GM21515 (cell line): ENCODE results near the gene MBOAT2.
A peak's percentile ranks its signal among the peaks of the same experiment; 100 is the strongest.
"Not testable (repeated sequence)": the region's sequence is repeated elsewhere in the genome, so short reads cannot be mapped to it uniquely, and the experiment has no call there.

Experiments used
- ATAC-seq: cut with Tn5 transposase; IDR thresholded peaks from one replicate; pipeline ENCODE4 v1.9.1; 2021; ENCODE audit not compliant: unreplicated experiment

The MBOAT2 gene

DNA sequence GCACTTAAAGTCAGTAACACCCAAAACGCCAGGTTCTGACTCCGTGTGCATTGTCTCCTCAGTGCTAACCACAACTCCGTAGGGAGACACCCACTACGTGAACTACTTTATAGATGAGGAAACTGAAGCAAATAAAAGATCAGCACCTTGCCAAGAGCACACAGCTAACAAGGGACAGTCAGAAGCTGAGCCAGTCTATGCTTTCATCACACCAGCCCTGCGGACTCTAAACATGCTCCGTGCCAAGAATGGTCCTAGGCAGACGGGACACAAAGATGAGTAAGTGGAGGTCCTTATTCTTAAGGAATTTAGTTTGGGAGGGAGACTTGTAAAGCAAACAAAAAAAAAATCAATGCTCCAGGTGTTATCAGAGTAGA, 9.6 kb downstream of the MBOAT2 start:
- ATAC-seq, result no peak

DNA sequence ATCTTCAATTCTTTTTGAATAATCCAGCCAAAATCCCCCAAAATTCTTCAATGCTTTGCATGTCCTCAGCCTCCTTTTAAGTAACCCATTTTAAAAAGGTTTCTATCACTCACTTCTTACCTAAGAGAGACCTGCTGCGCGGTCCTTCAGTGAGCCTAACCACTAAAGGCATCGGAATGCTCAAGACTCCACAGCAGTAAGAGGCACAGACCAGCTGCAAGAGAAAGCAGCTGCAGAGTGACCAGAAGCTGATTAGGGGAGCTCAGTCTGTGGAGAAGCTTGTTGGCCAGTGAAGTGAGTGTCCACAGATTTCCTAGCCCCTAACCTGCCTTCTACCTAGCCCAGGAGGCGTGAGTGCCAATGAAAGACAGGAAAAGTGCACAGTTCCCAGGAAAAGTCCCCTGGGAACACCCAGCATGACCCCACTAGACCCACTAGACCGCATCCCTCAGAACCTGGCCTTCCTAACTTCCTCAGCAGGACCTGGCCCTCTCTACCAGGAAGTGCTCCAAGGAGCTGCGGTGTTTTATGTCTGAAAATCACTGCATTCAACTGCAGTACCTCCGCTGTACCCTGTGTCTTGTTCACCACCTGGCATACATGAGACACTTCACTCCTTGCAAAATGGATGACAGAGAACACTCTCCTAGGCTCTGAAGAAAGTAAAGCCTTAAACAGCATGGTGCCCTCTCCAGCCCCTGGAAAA, 10.1 kb downstream of the MBOAT2 start:
- ATAC-seq, result no peak

DNA sequence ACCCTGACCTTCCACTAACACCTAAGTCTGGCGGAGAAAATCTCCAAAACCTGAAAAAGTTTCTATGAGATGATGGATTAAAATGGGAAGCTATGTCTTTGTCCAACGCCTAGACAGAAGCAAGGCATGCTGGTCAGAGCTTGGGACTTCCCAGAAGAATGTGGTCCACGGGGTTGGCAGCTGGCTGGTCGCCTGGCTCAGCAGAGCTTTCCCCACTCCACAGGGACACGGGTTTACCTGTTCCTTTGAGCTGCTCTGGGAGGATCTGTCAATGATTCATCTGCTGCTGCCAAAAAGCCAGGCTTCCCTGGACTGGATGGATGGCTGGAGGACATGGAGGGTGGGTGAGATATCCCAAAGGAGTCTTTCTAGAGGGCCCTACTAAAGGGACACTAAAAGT, 10.8 kb downstream of the MBOAT2 start:
- no peak for ATAC-seq

DNA sequence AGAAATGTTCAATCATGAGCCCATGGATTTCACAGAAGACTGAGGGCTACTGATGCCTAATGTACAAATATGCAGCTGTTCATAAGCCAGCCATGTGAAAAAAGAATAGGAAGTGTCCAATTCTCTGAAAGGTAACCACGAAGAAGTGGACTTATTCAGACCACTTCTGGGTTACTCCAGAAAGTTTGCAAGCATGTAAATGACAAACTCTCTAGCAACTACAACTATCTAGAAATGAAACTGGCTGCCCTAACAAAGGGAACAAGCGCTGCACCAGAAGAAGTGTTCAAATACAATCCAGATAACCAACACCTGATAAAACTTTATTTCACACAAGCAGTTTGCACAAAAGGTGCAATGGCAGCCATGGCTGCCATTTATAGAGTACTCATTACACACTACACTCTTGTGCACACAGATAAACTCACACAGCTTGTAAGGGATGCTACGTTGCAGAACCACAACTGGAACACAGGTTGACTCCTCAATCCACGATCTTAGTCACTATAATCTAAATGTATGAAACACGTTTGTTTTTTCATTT, 13.9 kb downstream of the MBOAT2 start:
- ATAC-seq, result no peak

DNA sequence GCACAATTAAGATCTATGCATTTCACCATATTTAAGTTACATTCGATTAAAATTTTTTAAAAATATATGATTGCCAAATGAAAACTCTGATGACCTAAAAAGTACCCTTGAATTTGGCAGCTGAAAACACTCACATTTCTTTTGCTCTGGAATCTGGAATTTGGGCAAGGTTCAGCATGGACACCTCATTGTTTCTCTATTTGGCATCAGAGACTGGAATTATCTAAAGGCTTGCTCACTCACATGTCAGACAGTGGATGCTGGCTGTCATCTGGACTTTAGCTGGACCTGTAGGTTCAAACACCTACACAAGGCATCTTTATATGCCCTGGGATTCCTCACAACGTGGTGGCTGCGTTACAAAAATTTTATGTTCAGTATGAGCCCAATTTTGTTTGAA, 16.1 kb downstream of the MBOAT2 start:
- no peak for ATAC-seq

DNA sequence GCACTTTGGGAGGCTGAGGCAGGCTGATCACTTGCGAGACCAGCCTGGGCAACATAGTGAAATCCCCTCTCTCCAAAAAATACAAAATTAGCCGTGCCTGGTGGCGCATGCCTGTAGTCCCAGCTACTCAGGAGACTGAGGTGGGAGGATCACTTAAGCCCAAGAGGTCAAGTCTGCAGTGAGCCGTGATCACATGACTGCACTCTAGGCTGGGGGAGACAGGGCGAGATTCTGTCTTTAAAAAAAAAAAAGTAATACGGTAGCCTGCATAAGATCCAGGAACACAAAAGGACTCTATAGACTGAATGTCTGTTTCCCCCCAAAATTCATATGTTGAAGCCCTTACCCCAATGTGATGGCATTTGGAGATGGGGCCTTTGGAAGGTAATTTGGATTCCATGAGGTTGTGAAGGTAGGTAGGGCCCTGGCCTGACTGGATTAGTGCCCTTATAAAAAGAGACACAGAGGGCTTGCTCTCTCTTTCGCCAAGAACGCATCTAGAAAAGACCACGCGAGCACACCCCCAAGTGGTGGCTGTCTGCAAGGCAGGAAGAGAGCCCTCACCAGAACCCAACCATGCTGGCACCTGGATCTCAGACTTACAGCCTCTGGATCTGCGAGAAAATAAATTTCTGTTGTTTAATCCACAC, 17.0 kb downstream of the MBOAT2 start:
- ATAC-seq, result no peak

DNA sequence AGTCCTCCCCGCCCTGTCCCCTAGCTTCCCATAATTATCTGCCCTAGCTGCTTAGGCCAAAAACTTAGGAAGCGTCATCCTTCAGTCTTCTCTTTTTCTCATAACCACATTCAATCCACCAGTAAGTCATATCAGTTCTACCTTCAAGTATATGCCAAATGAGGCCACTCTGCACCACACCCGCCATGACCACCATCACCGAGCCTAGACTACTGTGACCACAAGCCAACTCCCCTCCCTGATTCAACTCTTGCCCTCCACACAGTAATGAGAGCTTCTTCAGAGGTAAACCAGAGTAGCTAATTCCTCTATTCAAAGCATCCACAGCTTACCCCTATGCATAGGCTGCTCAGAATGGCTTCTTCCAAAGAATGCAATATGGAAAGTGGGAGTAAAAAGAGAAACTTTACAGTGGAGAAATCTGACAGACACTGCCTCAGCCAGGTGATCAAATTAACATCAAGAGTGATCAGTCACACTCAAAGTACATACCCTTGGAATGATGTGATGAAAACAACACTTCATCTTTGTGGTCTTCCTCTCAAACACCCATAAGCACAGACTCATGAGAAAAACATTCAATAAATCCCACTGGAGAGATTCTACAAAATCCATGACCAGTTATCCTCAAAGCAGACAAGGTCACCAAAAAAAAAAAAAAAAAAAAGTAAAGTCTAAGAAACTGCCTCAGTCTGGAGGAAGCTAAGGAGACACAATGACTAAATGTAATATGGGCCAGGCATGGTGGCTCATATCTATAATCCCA, 17.7 kb downstream of the MBOAT2 start:
- ATAC-seq, result no peak

DNA sequence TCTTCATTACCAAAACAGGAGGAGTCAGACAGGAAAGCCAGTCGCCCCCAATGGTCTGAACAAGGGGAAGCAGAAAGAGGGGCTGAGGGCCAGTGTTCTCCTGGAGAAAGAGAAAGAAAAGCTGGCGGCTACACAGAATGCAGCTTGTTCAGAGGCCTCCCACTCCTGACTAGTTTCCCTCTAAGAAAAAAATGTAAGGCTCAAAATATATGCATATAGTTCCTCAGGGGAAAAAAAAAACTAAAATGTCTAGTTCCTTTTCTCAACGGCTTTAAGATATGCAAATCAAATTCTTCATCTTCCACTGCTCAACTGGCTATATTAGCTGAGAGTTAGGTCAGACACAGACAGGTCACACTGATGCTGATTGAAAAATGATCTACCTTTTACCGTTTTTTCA, 18.6 kb downstream of the MBOAT2 start:
- peak; percentile 49 for ATAC-seq

DNA sequence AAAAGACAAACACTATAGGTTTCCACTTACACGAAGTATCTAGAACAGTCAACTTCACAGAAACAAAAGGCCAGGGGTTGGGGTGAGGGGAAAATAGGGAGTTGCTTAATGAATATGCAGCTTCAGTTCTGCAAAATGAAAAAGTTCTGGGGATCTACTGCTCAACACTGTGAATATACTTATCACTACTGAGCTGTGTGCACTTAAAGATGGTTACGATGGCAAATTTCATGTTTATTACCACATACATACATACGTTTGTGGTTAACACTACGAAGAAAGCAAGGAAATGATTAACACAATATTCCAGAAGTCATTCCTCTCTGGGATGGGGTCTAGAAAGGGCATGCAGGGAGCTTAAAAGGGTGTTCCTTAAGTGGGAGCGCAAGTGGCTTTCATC, 19.3 kb downstream of the MBOAT2 start:
- ATAC-seq, result no peak

DNA sequence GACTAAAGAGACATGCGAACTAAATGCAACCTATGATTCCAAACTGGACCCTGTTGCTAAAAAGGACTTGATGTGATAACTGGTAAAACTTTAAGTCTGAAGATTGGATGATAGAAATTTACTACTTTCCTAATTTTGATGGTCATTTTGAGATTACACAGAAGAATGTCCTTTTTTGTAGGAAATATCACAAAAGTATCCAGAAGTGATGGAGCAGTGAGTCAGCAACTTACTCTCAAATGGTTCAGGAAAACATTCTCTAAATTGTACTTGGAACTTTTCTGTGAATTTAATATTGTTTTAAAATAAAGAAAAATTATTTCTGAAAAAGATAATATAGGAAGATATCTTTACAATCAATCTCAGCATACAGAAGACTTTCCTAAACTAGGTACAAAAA, 19.9 kb downstream of the MBOAT2 start:
- no peak for ATAC-seq

DNA sequence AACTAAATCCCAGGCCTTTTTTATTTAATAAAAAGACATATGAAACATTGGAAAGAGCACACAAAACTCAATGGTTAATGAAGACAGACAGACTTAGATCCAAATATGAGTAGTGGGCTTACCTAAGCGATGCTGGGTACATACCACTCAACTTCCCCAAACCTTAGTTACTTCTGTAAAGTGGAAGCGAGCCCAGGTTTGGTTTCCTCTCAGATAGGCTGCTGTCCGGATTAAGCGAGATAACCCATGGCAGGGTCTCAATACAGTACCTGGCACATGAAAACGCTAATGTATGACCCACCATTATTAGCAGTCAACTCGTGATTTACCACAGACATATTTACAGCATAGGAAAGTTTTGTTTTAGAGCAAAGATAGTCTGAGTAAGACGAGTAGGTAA, 21.6 kb downstream of the MBOAT2 start:
- ATAC-seq, result no peak

DNA sequence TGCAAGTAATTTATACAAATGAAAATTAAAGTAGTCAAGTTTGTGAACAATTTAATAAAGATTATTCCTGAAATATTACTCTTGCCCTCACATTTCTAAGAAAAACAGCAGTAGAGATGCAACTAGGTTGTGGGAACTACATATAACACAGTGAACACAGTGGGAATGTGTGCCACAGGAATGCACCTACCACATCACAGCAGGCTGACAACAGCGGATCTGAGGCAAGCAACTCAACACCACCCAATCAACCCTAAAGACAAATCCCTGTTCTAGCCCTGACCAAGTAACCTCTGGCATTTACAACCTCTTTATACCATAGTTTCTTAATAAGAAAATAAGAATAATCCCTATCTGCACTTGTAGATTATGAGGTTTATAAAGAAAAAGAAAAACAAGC, 23.4 kb downstream of the MBOAT2 start:
- ATAC-seq, result no peak

DNA sequence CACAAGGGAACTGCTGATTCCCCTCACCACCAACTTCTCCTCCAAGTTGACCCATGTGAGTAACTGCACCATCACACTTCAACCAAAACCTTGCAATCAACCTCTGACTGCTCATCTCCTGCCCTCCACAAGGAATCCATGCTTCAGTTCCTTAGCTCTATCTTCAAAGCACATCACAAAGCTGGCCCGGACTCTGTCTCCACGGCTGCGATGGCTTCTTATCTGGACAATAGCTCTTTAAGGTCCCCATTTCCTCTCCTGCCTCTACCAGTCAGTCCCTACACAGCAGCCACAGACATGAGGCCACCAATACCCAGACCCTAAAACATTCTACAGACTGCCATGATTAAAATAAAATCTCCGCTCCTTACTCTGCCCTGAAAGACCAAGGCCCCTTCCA, 25.7 kb downstream of the MBOAT2 start:
- no peak for ATAC-seq

DNA sequence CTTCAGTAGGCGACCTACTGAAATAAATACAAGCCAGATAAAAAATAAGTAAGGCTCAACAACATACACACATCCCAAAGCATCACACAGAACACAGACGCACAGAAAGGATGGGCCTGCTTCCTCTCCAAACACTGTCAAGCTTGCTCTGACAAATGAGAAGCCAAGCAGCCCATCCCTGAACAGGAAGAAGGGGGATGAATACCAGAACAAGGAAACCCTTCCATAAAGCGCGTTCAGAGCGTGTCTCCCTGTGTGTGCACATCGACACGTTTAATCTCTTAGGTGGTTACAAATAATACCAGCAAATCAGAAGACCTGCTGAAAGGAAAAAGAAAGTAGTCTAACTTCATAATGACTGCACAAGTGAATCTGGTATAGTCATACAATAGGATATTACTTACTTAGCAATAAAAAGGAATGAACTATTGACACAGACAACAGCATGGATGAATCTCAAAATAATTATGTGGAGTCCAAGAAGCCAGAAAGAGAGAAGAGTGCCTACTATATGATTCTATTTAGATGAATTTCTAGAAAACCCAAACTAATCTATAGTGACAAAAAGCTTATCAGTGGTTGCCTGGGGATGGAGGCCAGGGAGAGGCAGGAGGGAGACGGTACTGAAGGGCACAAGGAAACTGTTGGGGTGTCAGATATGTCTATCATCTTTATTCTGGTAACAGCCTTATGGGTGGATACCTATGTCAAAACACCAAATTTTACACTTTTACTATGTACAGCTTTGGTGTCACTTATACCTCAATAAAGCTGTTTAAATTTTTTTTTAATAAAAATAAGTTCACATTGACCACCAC, 26.8 kb downstream of the MBOAT2 start:
- ATAC-seq, result no peak

DNA sequence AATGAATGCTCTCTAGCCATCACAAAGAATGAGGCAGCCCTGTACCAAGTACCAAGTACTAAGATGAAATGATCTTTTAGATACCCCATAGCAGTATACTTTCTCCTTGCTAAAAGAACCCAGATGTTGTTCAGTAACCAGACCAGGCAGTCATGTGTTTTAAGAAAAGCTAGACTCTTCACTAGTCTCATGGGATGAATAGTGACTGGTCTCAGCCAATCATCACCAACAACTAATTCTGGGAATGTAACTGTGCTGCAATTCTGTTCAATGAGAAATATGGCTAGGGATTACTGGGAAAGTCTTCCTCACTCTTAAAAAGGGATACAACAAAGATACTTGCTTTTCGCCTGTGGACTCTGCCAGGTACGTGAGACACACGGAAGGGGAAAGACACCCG, 29.5 kb downstream of the MBOAT2 start:
- no peak for ATAC-seq

DNA sequence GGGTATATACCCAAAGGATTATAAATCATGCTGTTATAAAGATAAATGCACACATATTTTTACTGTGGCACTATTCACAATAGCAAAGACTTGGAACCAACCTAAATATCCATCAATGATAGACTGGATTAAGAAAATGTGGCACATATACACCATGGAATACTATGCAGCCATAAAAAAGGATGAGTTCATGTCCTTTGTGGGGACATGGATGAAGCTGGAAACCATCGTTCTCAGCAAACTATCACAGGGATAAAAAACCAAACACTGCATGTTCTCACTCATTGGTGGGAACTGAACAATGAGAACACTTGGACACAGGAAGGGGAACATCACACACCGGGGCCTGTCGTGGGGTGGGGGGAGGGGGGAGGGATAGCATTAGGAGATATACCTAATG, 30.5 kb downstream of the MBOAT2 start:
- not testable (repeated sequence) for ATAC-seq

DNA sequence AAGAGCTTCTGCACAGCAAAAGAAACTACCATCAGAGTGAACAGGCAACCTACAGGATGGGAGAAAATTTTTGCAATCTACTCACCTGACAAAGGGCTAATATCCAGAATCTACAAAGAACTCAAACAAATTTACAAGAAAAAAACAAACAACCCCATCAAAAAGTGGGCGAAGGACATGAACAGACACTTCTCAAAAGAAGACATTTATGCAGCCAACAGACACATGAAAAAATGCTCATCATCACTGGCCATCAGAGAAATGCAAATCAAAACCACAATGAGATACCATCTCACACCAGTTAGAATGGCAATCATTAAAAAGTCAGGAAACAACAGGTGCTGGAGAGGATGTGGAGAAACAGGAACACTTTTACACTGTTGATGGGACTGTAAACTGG, 30.9 kb downstream of the MBOAT2 start:
- not testable (repeated sequence) for ATAC-seq

DNA sequence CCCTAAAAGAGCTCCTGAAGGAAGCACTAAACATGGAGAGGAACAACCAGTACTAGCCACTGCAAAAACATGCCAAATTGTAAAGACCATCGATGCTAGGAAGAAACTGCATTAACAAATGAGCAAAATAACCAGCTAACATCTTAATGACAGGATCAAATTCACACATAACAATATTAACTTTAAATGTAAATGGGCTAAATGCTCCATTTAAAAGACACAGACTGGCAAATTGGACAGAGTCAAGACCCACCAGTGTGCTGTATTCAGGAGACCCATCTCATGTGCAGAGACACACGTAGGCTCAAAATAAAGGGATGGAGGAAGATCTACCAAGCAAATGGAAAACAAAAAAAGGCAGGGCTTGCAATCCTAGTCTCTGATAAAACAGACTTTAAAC, 34.1 kb downstream of the MBOAT2 start:
- ATAC-seq, result not testable (repeated sequence)

DNA sequence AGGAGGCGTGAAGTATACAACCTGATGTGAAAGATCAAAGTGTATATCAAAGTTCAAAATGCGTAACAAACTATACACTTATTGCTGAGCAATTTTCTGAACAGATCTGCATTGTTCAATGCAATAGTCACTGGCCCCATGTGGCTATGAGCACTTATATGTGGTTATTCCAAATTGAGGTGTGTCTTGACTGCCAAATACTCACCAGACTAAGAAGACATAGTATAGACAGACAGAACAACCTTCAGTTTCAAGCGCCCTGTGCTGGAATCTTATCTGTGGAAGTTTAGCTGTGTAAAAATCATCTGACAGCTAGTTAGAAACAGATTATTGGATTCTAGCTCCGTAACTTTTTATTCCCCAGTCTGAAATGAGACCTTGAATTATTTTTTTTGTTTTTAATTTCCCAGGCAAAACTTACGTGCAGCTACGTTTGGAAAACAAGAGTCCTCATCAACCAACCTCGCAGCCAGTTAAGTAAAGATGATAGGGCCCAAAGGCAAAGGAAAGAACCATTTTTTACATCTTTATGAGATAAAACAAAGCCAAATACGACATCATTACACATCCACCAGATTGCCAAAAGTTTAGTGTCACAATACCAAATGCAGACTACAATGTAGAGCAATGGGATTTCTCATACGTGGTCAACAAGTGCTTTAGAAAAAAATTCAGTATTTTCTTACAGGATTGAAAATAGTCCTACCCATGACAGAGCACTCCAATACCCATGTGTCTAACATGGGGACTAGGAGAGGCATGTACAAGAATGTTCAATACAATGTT, 37.2 kb downstream of the MBOAT2 start:
- no peak for ATAC-seq

DNA sequence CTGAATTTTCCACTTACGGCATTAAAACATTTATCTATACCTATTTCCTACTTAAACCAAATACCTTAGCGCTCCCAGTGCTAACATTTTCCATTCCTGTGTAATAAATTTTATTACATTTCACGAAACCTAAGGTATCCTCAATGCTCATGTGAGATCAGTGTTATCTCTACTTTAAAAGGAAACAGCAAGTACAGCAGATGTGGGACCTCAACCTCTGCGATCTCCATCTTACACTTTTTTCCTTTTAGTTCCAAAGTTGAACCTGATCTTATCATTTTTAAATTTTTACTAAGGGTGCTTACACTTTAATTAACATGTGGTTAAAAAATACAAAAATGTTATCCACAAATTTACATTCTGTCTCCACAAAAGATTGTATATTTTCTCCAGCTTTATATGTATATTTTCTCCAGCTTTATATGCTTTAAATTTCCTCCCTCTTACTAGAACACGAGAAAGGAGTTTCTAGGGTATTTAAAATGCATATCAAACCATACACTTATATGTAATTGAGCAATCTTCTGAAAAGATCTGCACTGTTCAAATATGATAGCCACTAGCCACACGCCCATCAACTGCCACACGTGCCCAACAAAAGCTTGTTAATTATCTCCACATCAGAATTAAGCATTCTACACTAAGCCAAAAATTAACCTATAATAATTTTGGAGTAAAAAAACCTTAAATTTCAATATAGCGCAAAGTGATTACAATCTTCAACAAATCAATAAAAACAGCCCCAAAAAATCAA, 38.1 kb downstream of the MBOAT2 start:
- ATAC-seq, result no peak
